Activated effector memory CD4-positive, alpha-beta T cell treated with anti-CD3 and anti-CD28 coated beads, Interleukin-2, amount 50 U/mL, for 16 hours (primary cell): Measurements from ENCODE around the gene DPRX.
"Not testable (repeated sequence)": the region's sequence is repeated elsewhere in the genome, so short reads cannot be mapped to it uniquely, and the experiment has no call there.

Experiments
- DNase-seq: peaks from one replicate; pipeline ENCODE4 v3.0.0-alpha.2; 2020

The DPRX gene

GRCh38 chr19:53647350-53647749, 15.6 kb downstream of the DPRX start:
- no peak for DNase-seq

- DNase-seq: no peak
Observed at GRCh38 chr19:53647792-53648191, 16.0 kb downstream of the DPRX start.

- no peak for DNase-seq
Observed at GRCh38 chr19:53649746-53650593, 18.2 kb downstream of the DPRX start.

GRCh38 chr19:53652476-53652875, 20.7 kb downstream of the DPRX start:
- no peak for DNase-seq

GRCh38 chr19:53655042-53655665, 23.4 kb downstream of the DPRX start:
- no peak for DNase-seq

GRCh38 chr19:53657330-53657729, 25.5 kb downstream of the DPRX start:
- DNase-seq: no peak

GRCh38 chr19:53657778-53658177, 26.0 kb downstream of the DPRX start:
- no peak for DNase-seq

GRCh38 chr19:53659292-53659691, 27.5 kb downstream of the DPRX start:
- no peak for DNase-seq

- DNase-seq: no peak
Observed at GRCh38 chr19:53660584-53660983, 28.8 kb downstream of the DPRX start.

- no peak for DNase-seq
Observed at GRCh38 chr19:53662209-53662608, 30.4 kb downstream of the DPRX start.

GRCh38 chr19:53664152-53664551, 32.4 kb downstream of the DPRX start:
- no peak for DNase-seq

GRCh38 chr19:53664760-53665159, 33.0 kb downstream of the DPRX start:
- no peak for DNase-seq

- not testable (repeated sequence) for DNase-seq
Observed at GRCh38 chr19:53666331-53666730, 34.5 kb downstream of the DPRX start.

GRCh38 chr19:53668804-53669203, 37.0 kb downstream of the DPRX start:
- DNase-seq: not testable (repeated sequence)

- no peak for DNase-seq
Observed at GRCh38 chr19:53670345-53670744, 38.5 kb downstream of the DPRX start.

GRCh38 chr19:53671663-53672062, 39.9 kb downstream of the DPRX start:
- no peak for DNase-seq
